Activated CD8-positive, alpha-beta T cell treated with anti-CD3 and anti-CD28 coated beads, Interleukin-2, amount 10 ng/mL, durations not matched to agents 7 days and 5 days (primary cell): ENCODE results near the gene AGPAT1. TPM values are rescaled to one million over a fixed set of nuclear protein-coding genes. Genes with fewer than 3 reads are reported as not detected.

ENCODE experiments used
- ATAC-seq: fragments of 150-1000 bp; cut with Tn5 transposase; one replicate; pipeline ENCODE4 v1.10.0; 2021; ENCODE audit warnings: moderate library complexity
- CTCF ChIA-PET: fragments of 350-600 bp; sonication (Branson Sonifier 250); formaldehyde crosslinking; loops from one replicate; lab custom pipeline; 2021; ENCODE audit warnings: antibody characterized with exemption; lab: Charles Lee
- POLR2A ChIA-PET: fragments of 350-600 bp; sonication (Branson Sonifier 250); formaldehyde crosslinking; loops from one replicate; lab custom pipeline; 2021; ENCODE audit warnings: antibody characterized with exemption; lab: Charles Lee
- DNase-seq: peaks from one replicate; pipeline ENCODE4 v3.0.0-alpha.2; 2020
- H3K27ac Mint-ChIP-seq: one replicate; pipeline ENCODE4 v1.8.0; 2021; ENCODE audit warnings: mild to moderate bottlenecking, mixed read lengths
- H3K27me3 Mint-ChIP-seq: one replicate; pipeline ENCODE4 v1.8.0; 2021; ENCODE audit warnings: low read depth, mixed read lengths
- H3K36me3 Mint-ChIP-seq: one replicate; pipeline ENCODE4 v1.8.0; 2021; ENCODE audit warnings: low read depth, mixed read lengths
- H3K4me1 Mint-ChIP-seq: one replicate; pipeline ENCODE4 v1.8.0; 2021; ENCODE audit warnings: low read depth, mixed read lengths
- H3K4me3 Mint-ChIP-seq: one replicate; pipeline ENCODE4 v1.8.0; 2021; ENCODE audit warnings: mild to moderate bottlenecking, mixed read lengths
- H3K9me3 Mint-ChIP-seq: one replicate; pipeline ENCODE4 v1.8.0; 2022; ENCODE audit warnings: mixed read lengths; ENCODE audit not compliant: insufficient read depth
- microRNA-seq: library from miRNA; unstranded; fragments of <30 nt; microRNA quantifications from one replicate; pipeline ENCODE4 v1.2.0, GENCODE V29; 2022
- total RNA-seq, 2 experiments: library from RNA; stranded (reverse); gene quantifications; one replicate each; pipeline ENCODE4 v1.2.3, GENCODE V29; 2021

AGPAT1 gene
- total RNA-seq, 2 experiments from 2014 or later, result 40.4 to 46.6 TPM

DNA sequence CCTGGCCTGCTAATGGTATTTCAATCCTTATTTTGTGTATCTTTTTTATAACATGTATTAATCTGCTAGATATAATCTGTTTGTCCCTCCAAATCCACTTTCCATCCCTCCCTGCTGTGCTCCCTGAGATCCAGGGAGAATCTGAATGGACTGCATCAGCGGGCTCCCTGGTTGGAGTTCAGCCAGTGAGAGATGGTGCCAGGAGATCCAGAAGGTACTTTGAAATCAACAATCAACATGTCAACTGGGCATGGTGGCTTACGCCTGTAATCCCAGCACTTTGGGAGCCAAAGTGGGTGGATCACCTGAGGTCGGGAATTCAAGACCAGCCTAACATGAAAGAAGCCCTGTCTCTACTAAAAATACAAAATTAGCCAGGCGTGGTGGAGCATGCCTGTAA, 52.2 kb downstream of the AGPAT1 start:
- Mint-ChIP-seq H3K4me3 (no peak overlapping the region), H3K27me3 (no peaks in the 10 kb centered on the region), H3K4me1 (peaks cover 40% of the 10 kb centered on the region), H3K9me3 (no peaks in the 10 kb centered on the region), H3K36me3 (peaks cover 60% of the 10 kb centered on the region), H3K27ac (no peak overlapping the region)
- ATAC-seq (no peak), DNase-seq (no peak)
- CTCF ChIA-PET, result interaction anchor here (2.0 kb wide), 1 partner anchor 72 kb away, joined by 4 read pairs; no protein-coding TSS in a partner anchor
- POLR2A ChIA-PET, result no interaction called here

DNA sequence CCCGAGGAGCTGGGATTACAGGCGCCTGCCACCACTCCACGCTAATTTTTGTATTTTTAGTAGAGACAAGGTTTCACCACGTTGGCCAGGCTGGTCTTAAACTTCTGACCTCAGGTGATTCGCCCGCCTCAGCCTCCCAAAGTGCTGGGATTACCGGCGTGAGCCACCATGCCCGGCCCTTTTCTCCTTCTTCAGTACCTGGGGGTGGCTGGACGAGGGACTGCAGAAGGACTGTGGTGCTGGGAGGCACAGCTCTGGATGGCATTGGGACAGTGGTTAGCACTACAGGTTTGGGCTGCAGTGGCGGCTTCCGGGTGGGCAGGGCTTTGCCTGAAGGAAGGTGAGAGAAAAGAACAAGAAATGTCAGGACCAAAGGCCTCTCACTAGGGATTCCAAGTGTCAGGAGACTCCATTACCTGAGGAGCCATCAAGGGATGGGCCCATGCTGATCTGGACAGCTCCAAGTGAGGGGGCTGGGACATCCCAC, 55.3 kb downstream of the AGPAT1 start:
- no peak for DNase-seq
- no peak overlapping the region for H3K27ac Mint-ChIP-seq
- peaks cover 61% of the 10 kb centered on the region for H3K36me3 Mint-ChIP-seq
- ChIA-PET POLR2A (interaction anchor here (0.6 kb wide), 1 partner anchor 372 kb away, joined by 3 read pairs; no protein-coding TSS in a partner anchor), CTCF (no interaction called here)
- H3K9me3 Mint-ChIP-seq, result no peaks in the 10 kb centered on the region
- H3K4me3 Mint-ChIP-seq, result no peak overlapping the region
- no peak for ATAC-seq
- H3K4me1 Mint-ChIP-seq, result peaks cover 15% of the 10 kb centered on the region
- H3K27me3 Mint-ChIP-seq, result no peaks in the 10 kb centered on the region

GRCh38 chr6:32118782-32119628, 56.9 kb downstream of the AGPAT1 start:
- peak overlapping the region; percentile 67 for H3K27ac Mint-ChIP-seq
- H3K27me3 Mint-ChIP-seq, result no peaks in the 10 kb centered on the region
- DNase-seq (peak; percentile 80), ATAC-seq (peak; percentile 86)
- ChIA-PET CTCF (interaction anchor here (0.8 to 3.6 kb wide), 19 partner anchors 10 to 135 kb away, joined by 3 to 67 read pairs (median 5); partner anchors contain the start of genes AGPAT1, ATF6B, EGFL8 and FKBPL), POLR2A (no interaction called here)
- H3K4me3 Mint-ChIP-seq, result no peak overlapping the region
- peaks cover 62% of the 10 kb centered on the region for H3K36me3 Mint-ChIP-seq
- no peaks in the 10 kb centered on the region for H3K9me3 Mint-ChIP-seq
- peaks cover 10% of the 10 kb centered on the region for H3K4me1 Mint-ChIP-seq

Small RNAs within 50 kb of the gene (microRNA-seq; reads per million reads assigned to microRNA genes)
- gene MIR6721, result 2.9 reads per million
- gene MIR6833, result not detected

Other genes with a start within 250 kb of the AGPAT1 start
- under 1 TPM; 0.26 to 0.87 TPM for gene C2, start 248.4 kb downstream of the AGPAT1 start, total RNA-seq
- gene CFB, start 230.0 kb downstream of the AGPAT1 start, total RNA-seq, result under 1 TPM in 1 of 2 experiments, not detected in 1; 0.58 TPM
- 10 to 100 TPM; 67.1 to 70.8 TPM for gene NELFE, start 217.1 kb downstream of the AGPAT1 start, total RNA-seq
- gene SKIC2, start 216.9 kb downstream of the AGPAT1 start, total RNA-seq, result 10 to 100 TPM; 73.2 to 73.4 TPM
- 10 to 100 TPM; 14.8 to 17.7 TPM for gene DXO, start 203.9 kb downstream of the AGPAT1 start, total RNA-seq
- 1 to 10 TPM; 3.6 to 5.1 TPM for gene C4A, start 194.0 kb downstream of the AGPAT1 start, total RNA-seq
- 1 to 10 TPM; 2.9 to 3.5 TPM for gene C4B, start 161.3 kb downstream of the AGPAT1 start, total RNA-seq
- not detected for gene CYP21A2, start 137.7 kb downstream of the AGPAT1 start, total RNA-seq
- 1 to 10 TPM; 3.4 to 4.8 TPM for gene TNXB, start 66.7 kb downstream of the AGPAT1 start, total RNA-seq
- 100 to 1,000 TPM; 107 to 117 TPM for gene ATF6B, start 47.8 kb downstream of the AGPAT1 start, total RNA-seq
- gene FKBPL, start 45.8 kb downstream of the AGPAT1 start, total RNA-seq, result 1 to 10 TPM; 7.0 to 8.5 TPM
- gene PRRT1, start 24.1 kb downstream of the AGPAT1 start, total RNA-seq, result under 1 TPM; 0.37 to 0.45 TPM
- 10 to 100 TPM; 15.4 to 17.1 TPM for gene PPT2, start 21.9 kb downstream of the AGPAT1 start, total RNA-seq
- gene EGFL8, start 11.5 kb downstream of the AGPAT1 start, total RNA-seq, result 10 to 100 TPM in 1 of 2 experiments, 1 to 10 TPM in 1; 9.8 to 12.2 TPM
- gene RNF5, start 2.3 kb upstream of the AGPAT1 start, total RNA-seq, result 10 to 100 TPM; 40.4 to 43.3 TPM
- gene AGER, start 8.2 kb upstream of the AGPAT1 start, total RNA-seq, result 10 to 100 TPM; 27.8 to 29.9 TPM
- gene PBX2, start 14.1 kb upstream of the AGPAT1 start, total RNA-seq, result 10 to 100 TPM; 60.5 to 68.5 TPM
- gene GPSM3, start 16.6 kb upstream of the AGPAT1 start, total RNA-seq, result 100 to 1,000 TPM; 216 to 223 TPM
- gene NOTCH4, start 48.0 kb upstream of the AGPAT1 start, total RNA-seq, result under 1 TPM; 0.44 to 0.55 TPM
- not detected for gene TSBP1, start 195.8 kb upstream of the AGPAT1 start, total RNA-seq
- not detected for gene BTNL2, start 231.1 kb upstream of the AGPAT1 start, total RNA-seq